GM19238 (cell line): Measurements from ENCODE around the gene SUPV3L1.
"Not testable (repeated sequence)": the region's sequence is repeated elsewhere in the genome, so short reads cannot be mapped to it uniquely, and the experiment has no call there.

ENCODE experiments used
- DNase-seq: peaks from one replicate; pipeline ENCODE4 v3.0.0; 2011; ENCODE audit warnings: low spot score; ENCODE audit not compliant: insufficient read length

Gene SUPV3L1

DNA sequence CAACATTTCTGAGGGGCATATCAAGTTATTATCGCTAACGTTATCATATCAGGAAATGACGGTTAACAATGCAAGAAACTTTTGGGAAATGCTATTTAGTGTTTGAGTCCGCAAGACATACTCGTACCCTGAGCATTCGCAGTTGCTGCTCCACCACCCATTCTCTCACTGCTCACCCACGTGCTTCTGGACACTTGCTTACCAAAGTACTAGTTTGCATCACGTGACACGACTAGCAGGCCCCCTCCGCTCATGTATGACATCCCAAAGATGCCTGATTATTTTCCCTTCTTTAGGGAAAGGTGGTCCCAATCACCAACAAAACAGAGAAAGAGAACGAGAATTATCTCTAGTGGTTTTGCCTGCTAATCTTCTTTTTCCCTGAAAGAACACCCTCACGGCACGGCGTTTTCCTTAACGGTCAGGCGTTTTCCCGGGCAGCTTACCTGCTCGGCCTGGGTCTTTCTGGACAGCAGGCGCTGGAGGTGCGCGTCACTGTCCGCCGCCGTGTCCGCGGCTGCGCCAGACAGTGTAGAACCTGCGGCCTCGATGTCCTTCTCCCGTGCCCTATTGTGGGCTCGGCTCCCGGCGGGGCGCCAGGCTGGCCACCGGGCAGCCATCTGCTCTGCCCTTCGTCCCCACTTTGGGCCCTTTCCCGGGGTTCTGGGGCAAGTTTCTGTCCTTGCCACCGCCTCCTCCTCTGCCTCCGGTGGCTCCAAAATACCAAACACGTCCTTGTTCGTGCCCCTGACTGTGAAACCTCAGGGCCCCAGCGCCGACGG lies at the start of gene SUPV3L1:
Gene SUPV3L1 (plus strand): TSS at position 492 of the 782 bp plus-strand sequence. CDS start 58 bp downstream, at position 550.
- DNase-seq: peak; percentile 76

DNA sequence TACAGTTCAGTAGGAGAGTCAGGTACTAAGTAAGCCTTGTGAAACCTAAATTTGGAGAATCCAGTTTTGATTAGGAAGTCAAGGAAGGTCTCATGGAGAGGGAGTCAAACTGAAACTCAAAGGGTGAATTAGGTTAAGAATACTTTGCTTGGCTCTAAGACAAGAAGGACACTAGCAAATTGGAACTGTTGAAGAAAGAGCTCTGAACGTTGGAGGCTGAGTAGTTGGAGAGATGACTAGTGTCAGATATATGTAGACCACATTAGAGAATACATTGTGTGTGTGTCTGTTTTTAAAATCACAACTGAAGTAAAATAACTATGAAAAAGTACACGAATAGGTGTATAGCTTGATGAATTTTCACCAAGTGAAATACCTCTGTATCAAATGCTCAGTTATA lies 49.8 kb upstream of the SUPV3L1 start:
- no peak for DNase-seq

DNA sequence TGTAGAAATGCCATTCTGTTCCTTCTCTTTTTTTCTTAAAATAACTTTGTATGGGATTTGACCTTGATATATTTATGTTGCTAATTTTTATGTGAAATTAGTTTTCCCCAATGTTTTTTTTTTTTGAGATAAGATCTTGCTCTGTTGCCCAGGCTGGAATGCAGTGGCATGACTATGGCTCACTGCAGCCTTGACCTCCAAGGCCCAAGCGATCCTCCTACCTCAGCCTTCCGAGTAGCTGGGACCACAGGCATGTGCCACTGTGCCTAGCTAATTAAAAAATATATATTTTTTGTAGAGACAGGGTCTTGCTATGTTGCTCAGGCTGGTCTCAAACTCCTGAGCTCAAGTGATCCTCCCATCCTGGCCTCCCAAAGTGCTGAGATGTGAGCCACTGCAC lies 40.1 kb upstream of the SUPV3L1 start:
- no peak for DNase-seq

DNA sequence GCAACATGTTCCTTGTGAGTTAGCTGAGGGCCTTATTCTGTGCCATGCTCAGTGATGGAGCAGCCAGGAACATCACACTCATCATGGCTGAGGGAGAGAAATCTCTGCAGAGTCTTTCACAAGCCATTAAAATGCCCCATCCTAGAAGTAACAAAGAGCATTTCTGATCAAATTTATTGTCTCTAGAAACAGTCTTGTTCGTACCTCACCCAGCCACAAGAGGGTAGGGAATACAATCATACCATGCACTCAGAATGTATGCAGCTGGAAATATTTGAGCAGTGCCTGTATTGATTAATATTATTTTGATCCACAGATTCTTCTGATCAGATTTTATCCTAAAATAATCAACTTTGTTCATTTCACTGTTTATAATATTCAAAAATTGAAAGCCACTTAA lies 38.7 kb upstream of the SUPV3L1 start:
- DNase-seq: no peak

DNA sequence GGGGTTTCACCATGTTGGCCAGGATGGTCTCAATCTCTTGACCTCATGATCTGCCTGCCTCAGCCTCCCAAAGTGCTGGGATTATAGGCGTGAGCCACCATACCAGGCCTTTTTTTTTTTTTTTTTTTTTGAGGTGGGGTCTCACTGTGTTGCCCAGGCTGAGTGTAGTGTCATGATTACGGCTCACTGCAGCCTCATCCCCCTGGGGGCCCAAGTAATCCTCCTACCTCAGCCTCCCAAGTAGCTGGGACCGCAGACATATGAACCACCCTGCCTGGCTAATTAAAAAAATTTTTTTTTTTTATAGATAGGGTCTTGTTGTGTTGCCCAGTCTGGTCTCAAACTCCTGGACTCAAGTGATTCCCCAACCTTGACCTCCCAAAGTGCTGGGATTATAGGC lies 38.0 kb upstream of the SUPV3L1 start:
- not testable (repeated sequence) for DNase-seq

DNA sequence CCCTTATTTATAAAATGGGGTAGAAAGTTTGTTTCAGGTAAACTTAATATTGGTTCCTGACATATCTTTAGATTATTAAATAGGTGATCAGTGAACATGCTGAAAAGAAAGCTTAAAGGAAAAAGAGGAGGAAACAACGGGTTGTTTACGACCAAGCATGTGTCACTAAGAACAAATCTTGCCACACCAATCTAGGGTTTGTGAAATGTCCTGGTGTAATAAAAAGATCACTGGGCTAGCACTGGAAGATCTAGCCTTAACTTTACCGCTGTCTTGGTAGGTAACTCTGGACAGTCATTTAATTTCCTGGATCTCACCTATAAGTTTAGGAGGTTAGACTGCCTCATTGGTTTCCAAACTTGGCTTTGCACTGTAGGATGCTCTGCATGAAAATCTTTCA lies 37.1 kb upstream of the SUPV3L1 start:
- DNase-seq: no peak

DNA sequence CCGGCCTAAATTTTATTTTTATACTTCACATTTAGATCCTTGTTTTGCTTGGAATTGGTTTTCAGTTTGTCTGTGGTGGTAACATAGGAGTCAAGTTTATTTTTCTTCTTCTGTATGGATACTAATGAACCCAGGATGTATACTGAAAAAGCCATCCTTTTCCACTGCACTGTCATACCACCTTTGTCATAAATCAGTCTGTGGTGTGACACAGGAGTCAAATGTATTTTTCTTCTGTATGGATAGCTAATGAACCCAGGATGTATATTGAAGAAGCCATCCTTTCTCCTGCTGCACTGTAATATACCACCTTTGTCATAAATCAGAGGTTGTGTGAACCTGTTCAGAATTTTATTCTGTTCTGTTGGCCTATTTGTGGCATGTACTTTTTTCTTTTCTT lies 34.7 kb upstream of the SUPV3L1 start:
- DNase-seq: no peak

DNA sequence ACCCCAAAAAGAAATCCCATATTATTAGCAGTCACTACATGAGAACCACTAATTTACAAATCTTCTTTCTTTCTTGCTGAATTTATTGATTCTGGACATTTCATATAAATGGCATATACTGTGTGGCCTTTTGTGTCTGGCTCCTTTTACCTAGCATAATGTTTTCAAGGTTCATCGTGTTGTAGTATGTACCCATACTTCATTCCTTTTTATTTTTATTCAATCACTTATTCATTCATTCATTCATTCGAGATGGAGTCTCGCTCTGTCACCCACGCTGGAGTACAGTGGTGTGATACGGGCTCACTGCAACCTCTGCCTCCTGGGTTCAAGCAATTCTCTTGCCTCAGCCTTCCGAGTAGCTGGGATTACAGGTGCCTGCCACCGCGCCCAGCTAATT lies 34.2 kb upstream of the SUPV3L1 start:
- DNase-seq: no peak

DNA sequence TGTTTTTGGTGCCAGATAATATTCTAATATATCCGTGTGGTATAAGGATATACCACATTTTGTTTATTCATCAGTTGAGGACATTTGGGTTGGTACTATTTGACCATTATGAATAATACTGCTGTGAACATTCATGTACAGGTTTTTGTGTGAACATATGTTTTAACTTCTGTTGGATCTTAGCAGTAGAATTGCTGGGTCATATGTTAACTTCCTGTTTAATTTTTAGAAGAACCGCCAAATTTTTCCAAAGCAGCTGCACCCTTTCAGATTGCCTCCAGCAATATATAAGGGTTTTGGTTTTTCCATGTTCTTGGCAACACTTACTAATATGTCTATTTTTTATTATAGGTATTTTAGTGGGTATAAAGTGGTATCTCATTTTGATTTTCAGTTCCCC lies 33.3 kb upstream of the SUPV3L1 start:
- no peak for DNase-seq

DNA sequence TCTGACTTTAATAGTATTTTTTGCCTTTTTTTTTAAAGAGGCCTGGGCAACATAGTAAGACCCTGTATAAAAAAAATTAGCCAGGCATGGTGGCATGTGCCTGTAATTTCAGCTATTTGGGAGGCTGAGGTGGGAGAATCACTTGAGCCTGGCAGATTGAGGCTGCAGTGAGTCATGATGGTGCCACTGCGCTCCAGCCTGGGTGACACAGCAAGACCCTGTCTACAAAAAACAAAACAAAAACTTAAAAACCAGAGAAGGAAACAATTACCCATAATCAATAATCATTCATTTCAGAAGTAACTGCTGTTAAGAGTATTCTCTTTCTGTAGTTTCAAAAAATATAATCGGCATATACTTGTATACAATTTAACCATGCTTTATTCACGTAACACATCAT lies 28.1 kb upstream of the SUPV3L1 start:
- no peak for DNase-seq

DNA sequence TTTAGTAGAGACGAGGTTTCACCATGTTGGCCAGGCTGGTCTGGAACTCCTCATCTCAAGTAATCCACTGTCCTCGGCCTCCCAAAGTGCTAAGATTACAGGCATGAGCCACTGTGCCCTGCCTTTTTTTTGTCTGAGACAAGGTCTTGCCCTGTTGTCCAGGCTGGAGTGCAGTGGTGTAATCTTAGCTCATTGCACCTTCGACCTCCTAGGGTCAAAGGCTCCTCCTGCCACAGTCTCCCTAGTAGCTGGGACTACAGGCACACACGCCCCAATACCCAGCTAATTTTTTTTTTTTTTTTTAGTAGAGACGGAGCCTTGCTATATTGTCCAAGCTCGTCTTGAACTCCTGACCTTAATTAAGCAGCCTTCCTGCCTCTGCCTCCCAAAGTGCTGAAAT lies 26.8 kb upstream of the SUPV3L1 start:
- DNase-seq: no peak

DNA sequence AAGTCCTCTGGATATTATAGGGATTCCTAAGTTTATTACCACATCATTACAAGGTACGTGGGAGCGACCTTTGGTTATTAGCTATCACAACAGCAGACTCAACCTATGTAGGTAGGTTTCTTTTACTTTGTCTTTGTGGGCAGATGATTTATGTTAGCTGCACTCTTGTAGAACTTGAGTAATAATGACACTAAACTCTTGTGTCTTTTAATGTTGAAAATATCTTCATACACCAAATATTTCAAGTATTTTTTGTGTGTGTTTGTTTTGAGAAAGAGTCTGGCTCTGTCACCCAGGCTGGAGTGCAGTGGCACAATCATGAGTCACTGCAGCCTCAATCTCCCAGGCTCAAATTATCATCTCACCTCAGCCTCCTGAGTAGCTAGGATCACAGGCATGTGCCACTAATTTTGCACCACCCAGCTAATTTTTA lies 19.2 kb upstream of the SUPV3L1 start:
- DNase-seq: no peak

DNA sequence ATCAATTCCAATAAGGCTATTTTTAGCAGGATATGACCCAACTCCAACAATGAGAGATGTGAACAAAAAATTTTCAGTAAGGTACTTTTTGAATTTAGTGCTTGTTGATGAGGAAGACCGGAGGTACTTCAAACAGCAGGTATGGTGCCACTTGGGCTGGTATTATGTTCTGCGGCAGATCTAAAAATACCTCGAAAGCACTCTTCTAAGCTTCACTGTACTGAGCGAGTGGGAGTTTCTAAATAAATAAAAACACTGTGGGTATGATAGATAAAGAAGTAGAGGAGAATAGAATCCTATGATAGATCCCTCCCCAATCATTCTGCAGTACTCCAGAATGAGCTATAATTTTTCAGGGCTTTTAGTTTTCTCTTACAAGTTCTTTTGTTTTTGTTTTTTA lies 11.5 kb upstream of the SUPV3L1 start:
- DNase-seq: no peak

DNA sequence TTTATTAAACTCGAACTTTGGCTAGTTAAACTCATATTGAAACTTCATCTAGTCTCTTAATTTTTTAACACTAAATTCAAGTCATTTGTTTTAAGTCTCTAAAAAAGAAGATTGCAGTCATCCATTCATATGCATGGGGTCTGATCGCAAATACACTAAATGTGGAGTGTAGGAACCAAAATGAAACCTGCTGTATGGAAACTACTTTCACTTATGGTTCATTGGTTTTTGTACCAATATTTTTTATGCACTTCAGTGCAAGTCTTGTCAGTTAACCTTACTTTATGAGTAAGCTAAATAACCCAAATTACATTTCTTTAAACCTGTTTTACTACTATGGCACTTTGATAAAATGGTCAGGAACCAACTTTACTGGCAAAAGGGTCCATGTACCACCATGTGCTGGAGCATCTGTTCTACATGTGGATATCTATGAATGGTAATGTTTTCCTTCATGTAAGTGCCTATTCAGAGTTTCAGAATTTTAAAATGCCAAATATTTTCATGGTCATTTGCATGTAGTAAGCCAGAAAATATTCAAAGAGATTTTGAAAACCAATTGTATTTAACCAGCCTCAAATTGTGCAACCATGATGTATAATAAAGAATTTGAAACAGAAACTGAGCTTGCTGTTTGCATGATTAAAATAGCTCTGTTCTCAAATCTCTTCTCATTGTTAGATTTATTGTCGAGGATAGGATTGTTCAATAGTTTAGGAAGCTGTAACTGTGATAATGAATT lies 7.6 kb upstream of the SUPV3L1 start:
- DNase-seq: no peak

DNA sequence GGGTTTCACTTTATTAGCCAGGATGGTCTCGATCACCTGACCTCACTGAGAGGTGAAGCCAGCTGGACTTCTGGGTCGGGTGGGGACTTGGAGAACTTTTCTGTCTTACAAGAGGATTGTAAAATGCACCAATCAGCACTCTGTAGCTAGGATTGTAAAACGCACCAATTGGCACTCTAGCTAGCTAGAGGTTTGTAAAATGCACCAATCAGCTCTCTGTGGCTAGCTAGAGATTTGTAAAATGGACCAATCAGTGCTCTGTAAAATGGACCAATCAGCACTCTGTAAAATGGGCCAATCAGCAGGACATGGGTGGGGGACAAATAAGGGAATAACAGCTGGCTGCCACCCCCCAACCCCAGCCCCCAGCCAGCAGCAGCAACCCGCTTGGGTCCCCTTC lies 4.7 kb upstream of the SUPV3L1 start:
- DNase-seq: not testable (repeated sequence)

DNA sequence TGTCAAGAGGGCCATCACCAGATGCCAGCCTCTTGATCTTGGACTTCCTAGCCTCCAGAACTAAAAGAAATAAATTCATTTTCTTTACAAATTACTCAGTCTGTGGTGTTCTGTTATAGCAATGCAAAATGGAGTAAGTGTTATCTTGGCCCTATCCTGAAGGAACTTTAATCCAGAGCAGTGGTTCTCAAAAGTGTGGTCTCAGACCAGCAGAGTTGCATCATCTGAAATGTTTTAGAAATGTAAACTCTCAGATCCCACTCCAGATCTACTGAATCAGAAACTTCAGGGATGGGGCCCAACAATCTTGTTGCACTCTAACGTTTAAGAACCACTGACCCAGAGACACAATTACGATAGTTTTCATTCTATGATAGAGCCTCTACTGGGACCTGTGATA lies 3.2 kb upstream of the SUPV3L1 start:
- DNase-seq: no peak

DNA sequence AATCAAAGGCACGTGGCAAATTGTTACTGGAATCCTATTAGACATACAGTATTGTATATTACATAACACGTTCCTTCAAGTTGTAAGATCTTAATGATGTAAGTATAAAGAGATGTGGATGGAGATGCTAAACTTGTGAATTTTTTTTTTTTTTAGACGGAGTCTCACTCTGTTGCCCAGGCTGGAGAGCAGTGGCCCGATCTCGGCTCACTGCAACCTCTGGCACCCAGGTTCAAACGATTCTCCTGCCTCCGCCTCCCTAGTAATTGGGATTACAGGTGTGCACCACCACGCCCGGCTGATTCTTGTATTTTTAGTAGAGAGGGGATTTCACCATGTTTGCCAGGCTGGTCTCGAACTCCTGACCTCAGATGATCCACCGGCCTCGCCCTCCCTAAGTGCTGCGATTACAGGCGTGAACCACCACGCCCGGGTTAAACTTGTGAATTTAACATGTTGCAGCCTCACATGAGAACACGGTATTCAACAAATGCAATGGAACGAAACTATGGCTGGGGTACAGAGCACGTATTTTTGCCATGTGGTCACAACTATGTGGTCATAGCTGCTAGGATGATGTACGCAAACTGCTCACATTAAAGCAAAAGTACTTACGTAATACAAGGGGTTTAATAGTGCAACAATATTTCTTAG lies 818 bp upstream of the SUPV3L1 start:
- no peak for DNase-seq

DNA sequence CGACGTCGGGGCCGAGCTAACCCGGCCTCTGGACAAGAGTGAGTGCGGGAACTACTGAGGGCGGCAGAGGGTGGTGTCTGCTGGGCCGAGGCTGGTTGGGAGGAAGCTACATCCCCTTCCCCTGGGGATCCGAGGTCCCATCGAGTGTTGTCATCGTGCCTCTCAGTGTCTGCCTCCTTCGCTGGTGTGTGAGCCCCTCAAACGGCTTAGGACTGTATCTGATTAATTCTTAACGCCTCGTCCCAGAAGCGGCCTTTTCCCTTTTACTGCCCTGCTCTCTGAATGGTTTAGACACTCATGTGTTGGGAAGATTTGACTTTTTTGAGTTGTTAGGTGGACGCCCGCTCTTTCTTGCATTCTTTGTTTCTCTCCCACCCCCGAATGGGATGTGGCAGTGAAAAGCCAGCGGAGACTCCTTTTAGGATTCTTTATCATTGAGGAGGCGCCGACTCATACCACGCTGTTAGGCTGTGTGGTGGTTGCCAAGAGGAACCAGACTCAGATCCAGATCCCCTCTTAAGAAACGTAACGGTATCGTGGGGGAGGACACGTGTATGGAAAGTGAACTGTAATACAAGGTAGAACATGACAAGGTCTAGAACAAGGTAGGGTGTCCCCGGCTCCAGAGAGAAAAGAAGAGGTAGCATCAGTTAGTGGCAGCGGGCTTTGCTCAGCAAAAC lies 631 bp downstream of the SUPV3L1 start:
- peak; percentile 10 for DNase-seq

DNA sequence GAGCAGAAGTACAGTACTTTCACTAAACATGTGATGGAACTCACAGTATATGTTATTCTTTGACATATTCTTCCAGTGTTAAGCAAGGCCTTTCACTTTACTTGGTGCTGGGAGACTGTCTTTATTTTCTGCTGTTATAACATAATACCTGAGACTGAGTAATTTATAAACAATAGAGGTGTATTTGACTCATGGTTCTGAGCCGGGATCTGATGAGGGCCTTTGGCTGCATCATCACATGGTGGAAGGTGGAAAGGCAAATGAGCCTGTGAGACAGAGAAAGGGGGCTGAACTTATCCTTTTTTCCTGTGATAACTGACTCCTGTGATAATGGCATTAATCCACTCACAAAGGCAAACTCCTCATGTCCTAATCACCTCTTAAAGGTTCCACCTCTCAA lies 1.4 kb downstream of the SUPV3L1 start:
- DNase-seq: no peak

DNA sequence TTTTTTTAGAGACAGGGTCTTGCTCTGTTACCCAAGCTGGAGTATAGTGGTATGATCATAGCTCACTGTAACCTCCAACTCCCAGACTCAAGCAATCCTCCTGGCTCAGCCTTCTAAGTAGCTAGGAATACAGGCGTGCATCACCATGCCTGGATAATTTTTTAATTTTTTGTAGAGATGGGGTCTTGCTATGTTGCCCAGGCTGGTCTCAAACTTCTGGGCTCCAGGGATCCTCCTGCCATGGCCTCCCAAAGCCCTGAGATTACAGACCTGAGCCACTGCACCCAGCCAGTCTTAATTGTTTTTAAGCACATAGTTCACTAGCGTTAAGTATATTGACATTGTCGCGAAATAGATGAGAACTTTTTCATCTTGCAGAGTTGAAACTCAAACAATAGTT lies 2.0 kb downstream of the SUPV3L1 start:
- DNase-seq: no peak

DNA sequence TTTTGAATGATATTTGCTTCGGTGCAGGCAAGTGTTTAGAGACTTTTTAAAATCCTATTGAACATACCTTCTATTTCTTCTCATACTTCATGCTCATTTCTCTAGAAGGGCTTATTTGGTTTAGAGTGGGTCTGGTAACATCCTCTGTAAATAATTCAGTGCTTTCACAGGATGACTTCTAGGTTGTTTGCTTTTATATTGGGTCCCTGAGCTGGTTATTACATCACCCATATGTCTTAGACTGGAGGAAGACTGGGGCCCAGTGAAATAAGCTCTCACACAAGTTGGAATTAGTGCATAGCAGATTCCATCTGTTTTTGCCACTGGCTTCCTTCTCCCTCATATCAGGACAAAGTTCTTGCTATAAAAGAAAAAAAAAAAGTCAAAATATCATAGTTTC lies 6.5 kb downstream of the SUPV3L1 start:
- no peak for DNase-seq

DNA sequence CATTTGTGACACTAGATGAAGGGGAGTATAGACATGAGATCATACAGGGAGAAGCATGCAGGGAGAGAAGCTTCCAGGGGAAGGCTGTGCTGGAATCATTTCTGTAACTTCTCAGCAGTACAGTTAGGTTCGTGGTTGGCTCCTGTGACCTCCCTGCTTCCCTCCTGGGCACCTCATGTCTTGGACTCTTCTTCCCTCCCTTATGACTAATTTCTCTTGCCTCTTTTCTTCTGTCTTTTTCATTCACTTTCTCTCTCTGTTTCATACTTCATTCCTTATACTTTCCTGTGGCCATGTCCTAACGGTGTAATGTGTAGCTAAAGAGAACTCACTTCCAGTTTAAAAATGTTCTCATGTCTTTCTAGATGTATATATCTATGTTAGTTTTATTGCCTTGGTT lies 21.0 kb downstream of the SUPV3L1 start:
- no peak for DNase-seq
